BJ (cell line): Measurements from ENCODE around the gene ZNF350. TPM values are rescaled to one million over a fixed set of nuclear protein-coding genes. Genes with fewer than 3 reads are reported as not detected.
"Not testable (repeated sequence)": the region's sequence is repeated elsewhere in the genome, so short reads cannot be mapped to it uniquely, and the experiment has no call there.

Experiments
- CTCF ChIA-PET: fragments of 350-600 bp; formaldehyde crosslinking; extraction: SDS; loops from one replicate; lab custom pipeline; 2021; ENCODE audit warnings: antibody characterized with exemption, inconsistent platforms; lab: Yijun Ruan, JAX
- POLR2A ChIA-PET: fragments of 300-600 bp; sonication (Branson Sonifier 250); formaldehyde crosslinking; extraction: SDS; loops from one replicate; lab custom pipeline; 2021; ENCODE audit warnings: antibody characterized with exemption; lab: Charles Lee
- DNase-seq: peaks from one replicate; pipeline ENCODE4 v3.0.0-alpha.2; 2011; ENCODE audit warnings: low read depth
- H3K27me3 ChIP-seq: 2 replicates; pipeline ENCODE4 v1.6.0; 2011; ENCODE audit warnings: low read length; ENCODE audit not compliant: control insufficient read depth, insufficient read depth
- H3K36me3 ChIP-seq: 2 replicates; pipeline ENCODE4 v1.5.1; 2011; ENCODE audit warnings: low read length; ENCODE audit not compliant: control insufficient read depth, insufficient read depth
- H3K4me3 ChIP-seq: 2 replicates; pipeline ENCODE4 v1.5.1; 2011; ENCODE audit warnings: low read depth, mild to moderate bottlenecking, control low read depth, low read length
- CTCF ChIP-seq: IDR thresholded peaks from 2 replicates; pipeline ENCODE4 v1.5.1; 2011; ENCODE audit warnings: low read depth, mild to moderate bottlenecking, control low read depth, inconsistent platforms, low read length, moderate library complexity; ENCODE audit not compliant: insufficient read depth
- polyA plus RNA-seq: library from polyadenylated mRNA; depleted of rRNA; stranded (reverse); fragments of >200 nt; gene quantifications from 2 replicates; pipeline ENCODE4 v1.2.3, GENCODE V29; 2011

The ZNF350 gene
- polyA plus RNA-seq, 1 experiment, result 5.5 TPM

- DNase-seq, result no peak
- CTCF ChIA-PET, result no interaction called here
- peaks cover 4% of the 10 kb centered on the region for H3K36me3 ChIP-seq
- POLR2A ChIA-PET, result no interaction called here
- no peak overlapping the region for H3K4me3 ChIP-seq
- H3K27me3 ChIP-seq, result no peaks in the 10 kb centered on the region
- no peak for TF ChIP-seq CTCF
These were observed 7.5 kb upstream of the ZNF350 start for GRCh38 chr19:51994048-51994644.

GRCh38 chr19:51993422-51993821, 6.8 kb upstream of the ZNF350 start:
- ChIA-PET CTCF (no interaction called here), POLR2A (no interaction called here)
- H3K27me3 ChIP-seq, result no peaks in the 10 kb centered on the region
- no peak overlapping the region for H3K4me3 ChIP-seq
- peaks cover 4% of the 10 kb centered on the region for H3K36me3 ChIP-seq
- DNase-seq, result no peak
- TF ChIP-seq CTCF, result no peak

- ChIA-PET CTCF (no interaction called here), POLR2A (no interaction called here)
- no peak for DNase-seq
- no peak overlapping the region for H3K4me3 ChIP-seq
- no peaks in the 10 kb centered on the region for H3K27me3 ChIP-seq
- TF ChIP-seq CTCF, result no peak
- no peaks in the 10 kb centered on the region; the same call in 1 of the 2 replicates for H3K36me3 ChIP-seq
These were observed 3.3 kb downstream of the ZNF350 start for GRCh38 chr19:51983361-51983760.

- H3K27me3 ChIP-seq, CTCF ChIA-PET, H3K4me3 ChIP-seq, POLR2A ChIA-PET, H3K36me3 ChIP-seq, DNase-seq: not testable (repeated sequence)
These were observed 5.7 kb downstream of the ZNF350 start for GRCh38 chr19:51980926-51981325.

- TF ChIP-seq CTCF, result no peak
- POLR2A ChIA-PET, result no interaction called here
- no peak overlapping the region for H3K4me3 ChIP-seq
- H3K36me3 ChIP-seq, result no peaks in the 10 kb centered on the region; the same call in 1 of the 2 replicates
- H3K27me3 ChIP-seq, result no peaks in the 10 kb centered on the region
- DNase-seq, result no peak
- CTCF ChIA-PET, result no interaction called here
These were observed 6.4 kb downstream of the ZNF350 start for GRCh38 chr19:51980116-51980736.

- Histone ChIP-seq H3K36me3 (peaks cover under 1% of the 10 kb centered on the region), H3K4me3 (no peak overlapping the region), H3K27me3 (no peaks in the 10 kb centered on the region)
- ChIA-PET POLR2A (no interaction called here), CTCF (no interaction called here)
- DNase-seq, result no peak
- no peak for TF ChIP-seq CTCF
These were observed 7.8 kb downstream of the ZNF350 start for GRCh38 chr19:51978882-51979281.
